DND-41 (cell line): ENCODE results near the gene GIMD1.

Source experiments
- CTCF ChIP-seq: IDR thresholded peaks from 2 replicates; pipeline ENCODE4 v1.5.1; 2012; ENCODE audit warnings: borderline replicate concordance, low read length, moderate library complexity, mild to moderate bottlenecking; ENCODE audit not compliant: poor library complexity, severe bottlenecking; ENCODE audit errors: extremely low read depth
- EZH2 ChIP-seq: IDR thresholded peaks from 3 replicates; pipeline ENCODE4 v1.6.1; 2012; ENCODE audit warnings: borderline replicate concordance, low read depth, mild to moderate bottlenecking, moderate library complexity, low read length, inconsistent platforms; ENCODE audit not compliant: severe bottlenecking

GRCh38 chr4:106334741-106335470, 33.7 kb downstream of the GIMD1 start:
- TF ChIP-seq CTCF: no peak
- TF ChIP-seq EZH2: no peak
